Fibroblast of villous mesenchyme (primary cell): ENCODE data around the gene RO60. TPM values are rescaled to one million over a fixed set of nuclear protein-coding genes. Genes with fewer than 3 reads are reported as not detected.
"Not testable (repeated sequence)": the region's sequence is repeated elsewhere in the genome, so short reads cannot be mapped to it uniquely, and the experiment has no call there.

Source experiments
- DNase-seq: peaks from one replicate; pipeline ENCODE4 v3.0.0-alpha.2; 2010; ENCODE audit warnings: low read depth
- H3K4me3 ChIP-seq: 2 replicates; pipeline ENCODE4 v1.5.1; 2011; ENCODE audit warnings: low read depth, mild to moderate bottlenecking, low read length
- total RNA-seq: library from RNA; depleted of rRNA; stranded (reverse); fragments of >200 nt; gene quantifications from 2 replicates; pipeline ENCODE4 v1.2.3, GENCODE V29; 2012
- TF ChIP-seq, protein P1 (sequence below): IDR thresholded peaks from 2 replicates; pipeline ENCODE4 v1.5.1; 2012; ENCODE audit warnings: low read depth, mild to moderate bottlenecking, low read length; ENCODE audit not compliant: insufficient read depth

Gene RO60
- total RNA-seq, 1 donor, result 226 TPM

GRCh38 chr1:193040011-193040410, 19.4 kb upstream of the RO60 start:
- TF ChIP-seq, protein P1, sequence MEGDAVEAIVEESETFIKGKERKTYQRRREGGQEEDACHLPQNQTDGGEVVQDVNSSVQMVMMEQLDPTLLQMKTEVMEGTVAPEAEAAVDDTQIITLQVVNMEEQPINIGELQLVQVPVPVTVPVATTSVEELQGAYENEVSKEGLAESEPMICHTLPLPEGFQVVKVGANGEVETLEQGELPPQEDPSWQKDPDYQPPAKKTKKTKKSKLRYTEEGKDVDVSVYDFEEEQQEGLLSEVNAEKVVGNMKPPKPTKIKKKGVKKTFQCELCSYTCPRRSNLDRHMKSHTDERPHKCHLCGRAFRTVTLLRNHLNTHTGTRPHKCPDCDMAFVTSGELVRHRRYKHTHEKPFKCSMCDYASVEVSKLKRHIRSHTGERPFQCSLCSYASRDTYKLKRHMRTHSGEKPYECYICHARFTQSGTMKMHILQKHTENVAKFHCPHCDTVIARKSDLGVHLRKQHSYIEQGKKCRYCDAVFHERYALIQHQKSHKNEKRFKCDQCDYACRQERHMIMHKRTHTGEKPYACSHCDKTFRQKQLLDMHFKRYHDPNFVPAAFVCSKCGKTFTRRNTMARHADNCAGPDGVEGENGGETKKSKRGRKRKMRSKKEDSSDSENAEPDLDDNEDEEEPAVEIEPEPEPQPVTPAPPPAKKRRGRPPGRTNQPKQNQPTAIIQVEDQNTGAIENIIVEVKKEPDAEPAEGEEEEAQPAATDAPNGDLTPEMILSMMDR, result no peak
- no peak overlapping the region for H3K4me3 ChIP-seq
- no peak for DNase-seq

GRCh38 chr1:193042766-193043691, 16.4 kb upstream of the RO60 start:
- TF ChIP-seq, protein P1, result no peak
- no peak overlapping the region for H3K4me3 ChIP-seq
- DNase-seq, result no peak

- not testable (repeated sequence) for H3K4me3 ChIP-seq, DNase-seq
Observed at GRCh38 chr1:193048913-193049312, 10.5 kb upstream of the RO60 start.

DNA sequence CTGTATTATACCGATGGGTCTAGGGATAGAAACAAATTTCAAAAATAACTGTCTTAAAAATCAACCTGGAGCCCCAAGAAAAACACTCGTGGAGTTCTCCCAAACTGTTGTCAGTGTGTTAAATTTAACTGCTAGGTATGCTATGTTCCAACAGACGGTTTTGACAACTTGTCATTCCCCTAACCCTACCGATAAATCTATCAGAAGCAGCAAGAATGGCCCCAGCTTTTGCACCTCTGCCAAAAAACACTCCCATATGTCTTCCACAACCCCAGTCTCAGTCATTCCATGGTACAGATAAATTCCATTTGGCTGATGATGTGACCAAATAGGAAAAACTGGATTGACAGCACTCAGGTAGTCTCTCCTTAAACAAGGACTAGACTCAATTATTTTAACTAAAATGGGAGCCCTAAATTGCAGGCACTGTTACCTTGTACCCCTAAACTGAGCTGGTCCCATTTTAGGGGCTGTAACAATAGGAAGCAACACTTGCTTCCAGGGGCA, 5.2 kb upstream of the RO60 start:
- TF ChIP-seq, protein P1, result no peak
- H3K4me3 ChIP-seq, result no peak overlapping the region
- no peak for DNase-seq

- TF ChIP-seq, protein P1, result no peak
- peak overlapping the region; percentile 95 for H3K4me3 ChIP-seq
- DNase-seq, result peak; percentile 65
Observed at GRCh38 chr1:193058529-193059281, 707 bp upstream of the RO60 start.

DNA sequence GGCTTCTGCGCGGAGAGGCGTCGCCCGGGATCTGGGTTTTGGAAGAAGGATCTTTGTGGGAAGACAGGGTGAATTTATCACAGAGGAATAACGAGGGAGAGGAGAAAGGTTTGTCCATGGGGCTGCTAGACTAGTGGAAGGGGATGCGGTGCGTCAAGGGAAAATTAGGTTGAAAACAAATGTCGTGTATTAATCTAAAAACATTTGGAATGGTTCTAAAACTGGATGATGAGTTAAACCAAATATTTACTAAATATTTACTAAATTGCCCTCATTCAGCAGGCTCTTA, 647 bp downstream of the RO60 start:
- no peak for DNase-seq
- peak overlapping the region; percentile 95 for H3K4me3 ChIP-seq
- TF ChIP-seq, protein P1, result no peak

DNA sequence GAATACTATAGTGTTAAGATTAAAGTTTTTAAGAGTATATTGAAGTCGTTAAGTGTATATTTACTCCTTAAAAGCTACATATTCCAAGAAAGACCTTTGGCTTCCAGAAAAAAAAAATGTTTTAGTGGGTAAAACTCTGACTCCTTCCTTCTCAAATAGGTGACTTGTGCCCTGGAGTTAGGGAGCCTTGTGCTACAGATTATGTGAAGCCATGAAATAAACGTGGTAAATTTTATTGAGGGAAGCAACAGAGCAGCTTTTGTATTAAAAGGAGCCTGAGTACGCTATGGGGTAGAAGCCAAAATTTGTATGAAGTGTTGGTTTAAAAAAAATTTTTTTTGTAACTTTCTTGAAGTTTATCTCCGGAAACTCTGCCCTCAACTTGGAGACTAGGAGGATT, 994 bp downstream of the RO60 start:
- DNase-seq, result peak; percentile 11
- TF ChIP-seq, protein P1, result no peak
- peak overlapping the region; percentile 95 for H3K4me3 ChIP-seq
